SH-SY5Y (cell line): ENCODE results near the gene AEN.

ENCODE experiments used
- GATA2 ChIP-seq: IDR thresholded peaks from 2 replicates; pipeline ENCODE4 v1.6.1; 2011; ENCODE audit warnings: mild to moderate bottlenecking, low read depth, low read length
- GATA3 ChIP-seq: IDR thresholded peaks from 2 replicates; pipeline ENCODE4 v1.6.1; 2011; ENCODE audit warnings: low read depth, mild to moderate bottlenecking, low read length, moderate library complexity

DNA sequence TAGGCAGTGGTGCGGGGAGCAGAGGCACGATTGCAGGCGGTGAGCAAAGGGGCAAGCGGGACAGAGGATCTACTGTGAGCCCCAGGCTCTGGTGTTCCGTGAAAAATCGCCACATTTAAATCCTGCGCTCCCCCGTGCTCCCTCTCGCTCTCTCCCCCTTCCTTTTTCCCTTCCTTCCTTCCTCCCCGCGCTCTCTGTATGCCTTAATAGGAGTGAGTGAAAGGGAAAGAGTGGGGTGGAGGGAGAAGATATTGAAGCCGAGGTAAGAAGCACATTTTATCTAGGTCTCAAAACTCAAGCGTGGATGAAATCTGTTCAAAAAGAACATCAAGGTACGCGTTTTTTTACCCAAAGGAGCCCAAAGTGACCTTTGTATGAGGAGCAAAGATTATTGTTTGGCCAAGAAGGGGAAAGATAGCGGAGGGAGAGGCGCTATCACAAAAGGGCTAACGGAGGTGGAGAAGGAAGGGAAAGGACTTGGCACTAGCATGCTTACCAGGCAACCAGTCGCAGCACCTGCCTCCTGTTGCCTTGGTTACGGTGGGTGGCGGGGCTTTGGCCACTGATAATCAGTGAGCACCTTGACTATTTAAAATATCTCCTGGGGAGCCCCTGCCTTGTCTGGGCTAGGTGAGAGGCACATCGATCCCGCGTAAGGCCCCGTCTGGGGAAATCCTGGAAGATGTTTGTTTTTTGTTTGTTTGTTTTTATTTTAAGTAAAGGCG, 14.9 kb upstream of the AEN start:
- TF ChIP-seq GATA3 = no peak
- TF ChIP-seq GATA2 = no peak
